DOHH2 (cell line): ENCODE data around the gene AVPR1B.

Source experiments
- CTCF ChIP-seq: fragments of 200-600 bp; sonication (generic); IDR thresholded peaks from one replicate; pipeline ENCODE4 v1.5.1; 2014; ENCODE audit warnings: antibody characterized with exemption, mild to moderate bottlenecking, low read depth, low read length; ENCODE audit not compliant: poor library complexity, severe bottlenecking
- EZH2phosphoT487 ChIP-seq: fragments of 200-600 bp; sonication (generic); IDR thresholded peaks from 2 replicates; pipeline ENCODE4 v1.6.1; 2017; ENCODE audit warnings: borderline replicate concordance, mild to moderate bottlenecking, antibody characterized with exemption, low read length, moderate library complexity, mixed read lengths

GRCh38 chr1:206117151-206117948, at the start of gene AVPR1B:
- TF ChIP-seq CTCF (peak; percentile 20), EZH2phosphoT487 (0 out of 2 replicates have a peak, but pooled peaks have one; percentile 75)
